WTC11 (cell line): ENCODE data around the gene ZBTB7C. TPM values are rescaled to one million over a fixed set of nuclear protein-coding genes. Genes with fewer than 3 reads are reported as not detected.

Source experiments
- ATAC-seq: fragments of 200-7000 bp; cut with Tn5 transposase; 2 replicates; pipeline ENCODE4 v1.10.0; 2021; ENCODE audit warnings: mild to moderate bottlenecking, moderate library complexity
- CTCF ChIA-PET: fragments of 300-600 bp; sonication (Branson Sonifier 250); formaldehyde crosslinking; loops from one replicate; lab custom pipeline; 2021; ENCODE audit warnings: antibody characterized with exemption; lab: Charles Lee
- POLR2A ChIA-PET: fragments of 350-600 bp; sonication (Branson Sonifier 250); formaldehyde crosslinking; loops from one replicate; lab custom pipeline; 2021; ENCODE audit warnings: antibody characterized with exemption; lab: Charles Lee
- DNase-seq: peaks from one replicate; pipeline ENCODE4 v3.0.0; 2021; ENCODE audit warnings: low spot score
- H3K27ac Mint-ChIP-seq: 2 replicates; pipeline ENCODE4 v1.8.0; 2021; ENCODE audit warnings: mixed read lengths
- H3K27me3 Mint-ChIP-seq: 2 replicates; pipeline ENCODE4 v1.8.0; 2021; ENCODE audit warnings: low read depth, mild to moderate bottlenecking, moderate library complexity, mixed read lengths
- H3K36me3 Mint-ChIP-seq: 2 replicates; pipeline ENCODE4 v1.8.0; 2021; ENCODE audit warnings: mixed read lengths
- H3K4me1 Mint-ChIP-seq: 2 replicates; pipeline ENCODE4 v1.8.0; 2022; ENCODE audit warnings: mixed read lengths
- H3K4me3 Mint-ChIP-seq: 2 replicates; pipeline ENCODE4 v1.8.0; 2021; ENCODE audit warnings: mild to moderate bottlenecking, moderate library complexity, mixed read lengths
- H3K9me3 Mint-ChIP-seq: 2 replicates; pipeline ENCODE4 v1.8.0; 2021; ENCODE audit warnings: mixed read lengths
- GRHL2 ChIP-seq: fragments of 250-450 bp; sonication (Bioruptor Pico); IDR thresholded peaks from 2 replicates; pipeline ENCODE4 v1.8.0; 2022; ENCODE audit warnings: mild to moderate bottlenecking, moderate library complexity; ENCODE audit not compliant: insufficient replicate concordance, severe bottlenecking
- IRF2 ChIP-seq: sonication (generic); formaldehyde crosslinking; IDR thresholded peaks from 2 replicates; pipeline ENCODE4 v1.8.0; 2022; ENCODE audit warnings: low read depth, missing genetic modification reagents, borderline replicate concordance
- NR2C2 ChIP-seq: sonication (generic); formaldehyde crosslinking; IDR thresholded peaks from 2 replicates; pipeline ENCODE4 v1.8.0; 2022; ENCODE audit warnings: mild to moderate bottlenecking, missing genetic modification reagents
- OVOL2 ChIP-seq: fragments of 250-450 bp; sonication (Bioruptor Pico); IDR thresholded peaks from 2 replicates; pipeline ENCODE4 v1.9.0; 2021; ENCODE audit warnings: mild to moderate bottlenecking, borderline replicate concordance
- ZNF232 ChIP-seq: sonication (generic); formaldehyde crosslinking; IDR thresholded peaks from 2 replicates; pipeline ENCODE4 v1.8.0; 2022; ENCODE audit warnings: mild to moderate bottlenecking, missing genetic modification reagents
- ZNF396 ChIP-seq: fragments of 250-450 bp; sonication (Bioruptor Pico); IDR thresholded peaks from 2 replicates; pipeline ENCODE4 v1.8.0; 2021; ENCODE audit warnings: mild to moderate bottlenecking, moderate library complexity, borderline replicate concordance
- ZNF423 ChIP-seq: fragments of 250-450 bp; sonication (Bioruptor Pico); IDR thresholded peaks from 2 replicates; pipeline ENCODE4 v2.1.2; 2022; ENCODE audit warnings: mild to moderate bottlenecking, moderate library complexity
- ZNF671 ChIP-seq: fragments of 250-450 bp; sonication (Bioruptor Pico); IDR thresholded peaks from 2 replicates; pipeline ENCODE4 v1.8.0; 2021; ENCODE audit warnings: mild to moderate bottlenecking
- total RNA-seq: library from RNA; stranded (reverse); gene quantifications from 3 replicates; pipeline ENCODE4 v1.2.3, GENCODE V29; 2021
- TF ChIP-seq, protein P1 (sequence below): sonication (generic); formaldehyde crosslinking; IDR thresholded peaks from 2 replicates; pipeline ENCODE4 v1.8.0; 2023; ENCODE audit warnings: missing genetic modification reagents, mild to moderate bottlenecking, borderline replicate concordance
- TF ChIP-seq, protein P2 (sequence below): sonication (generic); formaldehyde crosslinking; IDR thresholded peaks from 2 replicates; pipeline ENCODE4 v1.8.0; 2022; ENCODE audit warnings: mild to moderate bottlenecking, missing genetic modification reagents
- TF ChIP-seq, protein P3 (sequence below): fragments of 250-450 bp; sonication (Bioruptor Pico); IDR thresholded peaks from 2 replicates; pipeline ENCODE4 v1.9.0; 2021; ENCODE audit warnings: mild to moderate bottlenecking
- TF ChIP-seq, protein P4 (sequence below): fragments of 250-450 bp; sonication (Bioruptor Pico); IDR thresholded peaks from 2 replicates; pipeline ENCODE4 v1.9.0; 2021; ENCODE audit warnings: mild to moderate bottlenecking
- TF ChIP-seq, protein P5 (sequence below): sonication (generic); formaldehyde crosslinking; IDR thresholded peaks from 2 replicates; pipeline ENCODE4 v1.8.1; 2022; ENCODE audit warnings: missing genetic modification reagents, borderline replicate concordance

ZBTB7C gene
- total RNA-seq, 1 experiment from 2014 or later, result 0.48 TPM

DNA sequence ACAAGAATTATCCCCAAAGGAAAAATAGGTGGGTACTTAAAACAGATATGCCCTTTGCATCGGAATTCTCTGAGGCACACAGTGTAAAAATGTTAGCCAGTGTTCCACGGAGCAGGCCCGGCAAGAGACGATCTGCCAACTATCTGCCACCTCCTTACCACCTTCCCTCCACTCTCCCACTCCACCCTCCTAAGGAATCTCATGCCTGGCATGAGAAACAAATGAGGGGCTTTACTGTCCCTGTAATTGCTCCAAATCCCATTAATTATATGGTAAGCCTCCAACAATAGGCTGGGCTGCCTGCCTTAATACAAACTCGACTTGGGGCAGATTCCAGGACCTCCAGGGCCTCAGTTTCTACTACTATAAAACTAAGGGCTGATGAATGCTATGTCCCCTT is 102.3 kb downstream of the ZBTB7C start:
- POLR2A ChIA-PET, result no interaction called here
- Mint-ChIP-seq H3K4me1 (peaks cover 10% of the 10 kb centered on the region), H3K4me3 (no peak overlapping the region)

More for the DNA sequence above, 102.3 kb downstream of the ZBTB7C start:
- TF ChIP-seq OVOL2 (CRISPR knock-in tag) (no peak), NR2C2 (CRISPR knock-in tag) (no peak), ZNF232 (CRISPR knock-in tag) (no peak), ZNF423 (CRISPR knock-in tag) (no peak), ZNF671 (CRISPR knock-in tag) (no peak), GRHL2 (CRISPR knock-in tag) (no peak), IRF2 (CRISPR knock-in tag) (no peak), ZNF396 (CRISPR knock-in tag) (no peak)
- TF ChIP-seq, protein P1, sequence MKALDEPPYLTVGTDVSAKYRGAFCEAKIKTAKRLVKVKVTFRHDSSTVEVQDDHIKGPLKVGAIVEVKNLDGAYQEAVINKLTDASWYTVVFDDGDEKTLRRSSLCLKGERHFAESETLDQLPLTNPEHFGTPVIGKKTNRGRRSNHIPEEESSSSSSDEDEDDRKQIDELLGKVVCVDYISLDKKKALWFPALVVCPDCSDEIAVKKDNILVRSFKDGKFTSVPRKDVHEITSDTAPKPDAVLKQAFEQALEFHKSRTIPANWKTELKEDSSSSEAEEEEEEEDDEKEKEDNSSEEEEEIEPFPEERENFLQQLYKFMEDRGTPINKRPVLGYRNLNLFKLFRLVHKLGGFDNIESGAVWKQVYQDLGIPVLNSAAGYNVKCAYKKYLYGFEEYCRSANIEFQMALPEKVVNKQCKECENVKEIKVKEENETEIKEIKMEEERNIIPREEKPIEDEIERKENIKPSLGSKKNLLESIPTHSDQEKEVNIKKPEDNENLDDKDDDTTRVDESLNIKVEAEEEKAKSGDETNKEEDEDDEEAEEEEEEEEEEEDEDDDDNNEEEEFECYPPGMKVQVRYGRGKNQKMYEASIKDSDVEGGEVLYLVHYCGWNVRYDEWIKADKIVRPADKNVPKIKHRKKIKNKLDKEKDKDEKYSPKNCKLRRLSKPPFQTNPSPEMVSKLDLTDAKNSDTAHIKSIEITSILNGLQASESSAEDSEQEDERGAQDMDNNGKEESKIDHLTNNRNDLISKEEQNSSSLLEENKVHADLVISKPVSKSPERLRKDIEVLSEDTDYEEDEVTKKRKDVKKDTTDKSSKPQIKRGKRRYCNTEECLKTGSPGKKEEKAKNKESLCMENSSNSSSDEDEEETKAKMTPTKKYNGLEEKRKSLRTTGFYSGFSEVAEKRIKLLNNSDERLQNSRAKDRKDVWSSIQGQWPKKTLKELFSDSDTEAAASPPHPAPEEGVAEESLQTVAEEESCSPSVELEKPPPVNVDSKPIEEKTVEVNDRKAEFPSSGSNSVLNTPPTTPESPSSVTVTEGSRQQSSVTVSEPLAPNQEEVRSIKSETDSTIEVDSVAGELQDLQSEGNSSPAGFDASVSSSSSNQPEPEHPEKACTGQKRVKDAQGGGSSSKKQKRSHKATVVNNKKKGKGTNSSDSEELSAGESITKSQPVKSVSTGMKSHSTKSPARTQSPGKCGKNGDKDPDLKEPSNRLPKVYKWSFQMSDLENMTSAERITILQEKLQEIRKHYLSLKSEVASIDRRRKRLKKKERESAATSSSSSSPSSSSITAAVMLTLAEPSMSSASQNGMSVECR (CRISPR knock-in tag), result no peak
- TF ChIP-seq, protein P2, sequence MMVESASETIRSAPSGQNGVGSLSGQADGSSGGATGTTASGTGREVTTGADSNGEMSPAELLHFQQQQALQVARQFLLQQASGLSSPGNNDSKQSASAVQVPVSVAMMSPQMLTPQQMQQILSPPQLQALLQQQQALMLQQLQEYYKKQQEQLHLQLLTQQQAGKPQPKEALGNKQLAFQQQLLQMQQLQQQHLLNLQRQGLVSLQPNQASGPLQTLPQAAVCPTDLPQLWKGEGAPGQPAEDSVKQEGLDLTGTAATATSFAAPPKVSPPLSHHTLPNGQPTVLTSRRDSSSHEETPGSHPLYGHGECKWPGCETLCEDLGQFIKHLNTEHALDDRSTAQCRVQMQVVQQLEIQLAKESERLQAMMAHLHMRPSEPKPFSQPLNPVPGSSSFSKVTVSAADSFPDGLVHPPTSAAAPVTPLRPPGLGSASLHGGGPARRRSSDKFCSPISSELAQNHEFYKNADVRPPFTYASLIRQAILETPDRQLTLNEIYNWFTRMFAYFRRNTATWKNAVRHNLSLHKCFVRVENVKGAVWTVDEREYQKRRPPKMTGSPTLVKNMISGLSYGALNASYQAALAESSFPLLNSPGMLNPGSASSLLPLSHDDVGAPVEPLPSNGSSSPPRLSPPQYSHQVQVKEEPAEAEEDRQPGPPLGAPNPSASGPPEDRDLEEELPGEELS, result no peak
- TF ChIP-seq, protein P3, sequence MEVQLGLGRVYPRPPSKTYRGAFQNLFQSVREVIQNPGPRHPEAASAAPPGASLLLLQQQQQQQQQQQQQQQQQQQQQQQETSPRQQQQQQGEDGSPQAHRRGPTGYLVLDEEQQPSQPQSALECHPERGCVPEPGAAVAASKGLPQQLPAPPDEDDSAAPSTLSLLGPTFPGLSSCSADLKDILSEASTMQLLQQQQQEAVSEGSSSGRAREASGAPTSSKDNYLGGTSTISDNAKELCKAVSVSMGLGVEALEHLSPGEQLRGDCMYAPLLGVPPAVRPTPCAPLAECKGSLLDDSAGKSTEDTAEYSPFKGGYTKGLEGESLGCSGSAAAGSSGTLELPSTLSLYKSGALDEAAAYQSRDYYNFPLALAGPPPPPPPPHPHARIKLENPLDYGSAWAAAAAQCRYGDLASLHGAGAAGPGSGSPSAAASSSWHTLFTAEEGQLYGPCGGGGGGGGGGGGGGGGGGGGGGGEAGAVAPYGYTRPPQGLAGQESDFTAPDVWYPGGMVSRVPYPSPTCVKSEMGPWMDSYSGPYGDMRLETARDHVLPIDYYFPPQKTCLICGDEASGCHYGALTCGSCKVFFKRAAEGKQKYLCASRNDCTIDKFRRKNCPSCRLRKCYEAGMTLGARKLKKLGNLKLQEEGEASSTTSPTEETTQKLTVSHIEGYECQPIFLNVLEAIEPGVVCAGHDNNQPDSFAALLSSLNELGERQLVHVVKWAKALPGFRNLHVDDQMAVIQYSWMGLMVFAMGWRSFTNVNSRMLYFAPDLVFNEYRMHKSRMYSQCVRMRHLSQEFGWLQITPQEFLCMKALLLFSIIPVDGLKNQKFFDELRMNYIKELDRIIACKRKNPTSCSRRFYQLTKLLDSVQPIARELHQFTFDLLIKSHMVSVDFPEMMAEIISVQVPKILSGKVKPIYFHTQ (CRISPR knock-in tag), result no peak
- TF ChIP-seq, protein P4, sequence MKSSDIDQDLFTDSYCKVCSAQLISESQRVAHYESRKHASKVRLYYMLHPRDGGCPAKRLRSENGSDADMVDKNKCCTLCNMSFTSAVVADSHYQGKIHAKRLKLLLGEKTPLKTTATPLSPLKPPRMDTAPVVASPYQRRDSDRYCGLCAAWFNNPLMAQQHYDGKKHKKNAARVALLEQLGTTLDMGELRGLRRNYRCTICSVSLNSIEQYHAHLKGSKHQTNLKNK (CRISPR knock-in tag), result no peak
- TF ChIP-seq, protein P5, sequence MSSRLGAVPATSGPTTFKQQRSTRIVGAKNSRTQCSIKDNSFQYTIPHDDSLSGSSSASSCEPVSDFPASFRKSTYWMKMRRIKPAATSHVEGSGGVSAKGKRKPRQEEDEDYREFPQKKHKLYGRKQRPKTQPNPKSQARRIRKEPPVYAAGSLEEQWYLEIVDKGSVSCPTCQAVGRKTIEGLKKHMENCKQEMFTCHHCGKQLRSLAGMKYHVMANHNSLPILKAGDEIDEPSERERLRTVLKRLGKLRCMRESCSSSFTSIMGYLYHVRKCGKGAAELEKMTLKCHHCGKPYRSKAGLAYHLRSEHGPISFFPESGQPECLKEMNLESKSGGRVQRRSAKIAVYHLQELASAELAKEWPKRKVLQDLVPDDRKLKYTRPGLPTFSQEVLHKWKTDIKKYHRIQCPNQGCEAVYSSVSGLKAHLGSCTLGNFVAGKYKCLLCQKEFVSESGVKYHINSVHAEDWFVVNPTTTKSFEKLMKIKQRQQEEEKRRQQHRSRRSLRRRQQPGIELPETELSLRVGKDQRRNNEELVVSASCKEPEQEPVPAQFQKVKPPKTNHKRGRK, result no peak
- no peaks in the 10 kb centered on the region for H3K9me3 Mint-ChIP-seq
- CTCF ChIA-PET, result interaction anchor here (1.4 kb wide), 1 partner anchor 11 kb away, joined by 4 read pairs; no protein-coding TSS in a partner anchor
- no peak overlapping the region for H3K27ac Mint-ChIP-seq
- no peaks in the 10 kb centered on the region for H3K27me3 Mint-ChIP-seq
- no peaks in the 10 kb centered on the region for H3K36me3 Mint-ChIP-seq
- no peak for DNase-seq
- no peak for ATAC-seq
